Measurements from ENCODE around the gene RAD1.

DNA sequence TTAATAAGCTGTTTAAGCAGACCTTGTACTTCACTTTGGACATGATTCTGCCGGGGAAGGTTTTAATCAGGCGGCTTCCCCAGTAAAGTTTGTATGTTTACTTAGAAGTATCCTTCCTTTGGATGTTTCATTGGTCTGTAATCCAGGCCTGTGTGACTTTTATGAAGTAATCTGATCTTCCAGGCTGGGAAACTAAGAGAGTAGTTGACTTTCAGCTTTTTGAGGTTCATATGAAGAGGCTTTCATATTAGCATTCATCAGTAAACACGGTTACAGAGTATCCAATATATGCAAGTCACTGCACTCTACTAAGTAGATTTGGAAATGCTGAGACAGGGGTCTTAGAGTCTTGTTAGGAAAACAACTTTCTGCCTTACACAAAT, 15.1 kb upstream of the RAD1 start:
- no peak for TF ChIP-seq CTCF (conservative IDR thresholded peaks at IDR 0.05 in 1 of 2, IDR thresholded peaks at IDR 0.05 in 1 of 2; ENCODE audit: low read depth in 1 of 2, low read length in 2 of 2)
- TF ChIP-seq EZH2 (IDR thresholded peaks at IDR 0.05; ENCODE audit: low read length, missing control alignments): no peak

All from fibroblast of lung (primary cell).